A673 (cell line): ENCODE results near the gene ELFN1.

Experiments used
- CTCF ChIP-seq: fragments of 300-800, 200-600 bp; sonication (generic); conservative IDR thresholded peaks from 2 replicates; pipeline ENCODE4 v1.5.1; 2017; ENCODE audit warnings: low read depth, mild to moderate bottlenecking, antibody characterized with exemption, low read length, moderate library complexity, mixed read lengths
- EZH2 ChIP-seq: fragments of 200-600 bp; sonication (generic); IDR thresholded peaks from 2 replicates; pipeline ENCODE4 v1.6.1; 2017; ENCODE audit warnings: borderline replicate concordance, low read depth, mild to moderate bottlenecking, mixed read lengths, antibody characterized with exemption, low read length; ENCODE audit not compliant: poor library complexity, severe bottlenecking

GRCh38 chr7:1630700-1631336 lies 39.3 kb upstream of the ELFN1 start:
- TF ChIP-seq CTCF, result no peak
- TF ChIP-seq EZH2, result no peak
